Peyer's patch (tissue), 4 donors: ENCODE data around the gene ZFHX3.

Source experiments
- CTCF ChIP-seq, 6 experiments: fragments of 450-650 bp in 4 of 6; fragments of 200-600 bp in 2 of 6; sonication (generic) in 1 of 6; IDR thresholded peaks; one replicate each; pipeline ENCODE4 v1.5.1; 2017 to 2019; ENCODE audit warnings: antibody characterized with exemption in 6 of 6, mild to moderate bottlenecking in 3 of 6, moderate library complexity in 1 of 6
- POLR2A ChIP-seq, 2 donors: fragments of 450-650 bp; IDR thresholded peaks; one replicate each; pipeline ENCODE4 v1.5.1; 2017; ENCODE audit warnings: antibody characterized with exemption in 2 of 2, mild to moderate bottlenecking in 2 of 2, moderate library complexity in 2 of 2

DNA sequence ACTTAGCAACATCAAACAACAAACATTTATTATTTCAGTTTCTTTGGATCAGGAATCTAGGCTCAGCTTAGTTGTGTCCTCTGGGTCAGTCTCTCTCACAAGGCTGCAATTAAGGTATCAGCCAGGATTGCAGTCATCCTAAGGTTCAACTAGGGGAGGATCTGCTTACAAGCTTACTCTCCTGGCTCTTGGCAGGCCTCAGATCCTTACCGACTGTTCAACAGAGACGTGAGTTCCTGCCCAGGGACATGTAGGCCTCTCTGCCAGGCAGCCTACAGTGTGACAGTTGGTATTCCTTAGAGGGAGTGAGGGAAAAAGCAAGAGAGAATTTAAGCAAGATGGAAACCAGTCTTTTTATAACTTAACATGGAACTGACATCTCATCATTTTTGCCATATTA, 294.0 kb downstream of the ZFHX3 start:
- no peak for TF ChIP-seq CTCF (IDR thresholded peaks at IDR 0.05)
- no peak for TF ChIP-seq POLR2A (IDR thresholded peaks at IDR 0.05)
